Muscle layer of duodenum (tissue), 2 donors: ENCODE results near the gene SETDB1.

Experiments used
- H3K27ac ChIP-seq: one replicate; pipeline ENCODE4 v1.7.0; 2013; ENCODE audit warnings: mild to moderate bottlenecking, low read length
- H3K27me3 ChIP-seq: one replicate; pipeline ENCODE4 v1.7.0; 2013; ENCODE audit warnings: low read depth, mild to moderate bottlenecking, control low read depth, low read length
- H3K36me3 ChIP-seq, 2 donors: one replicate each; pipeline ENCODE4 v1.7.0; 2013; ENCODE audit warnings: low read length in 2 of 2, control low read depth in 1 of 2, mild to moderate bottlenecking in 1 of 2; ENCODE audit not compliant: insufficient read depth in 2 of 2, control insufficient read depth in 1 of 2
- H3K4me1 ChIP-seq, 2 donors: one replicate each; pipeline ENCODE4 v1.7.0; 2013; ENCODE audit warnings: low read length in 2 of 2, mild to moderate bottlenecking in 2 of 2, control low read depth in 1 of 2, moderate library complexity in 1 of 2; ENCODE audit not compliant: insufficient read depth in 2 of 2, control insufficient read depth in 1 of 2
- H3K4me3 ChIP-seq, 2 donors: one replicate each; pipeline ENCODE4 v1.7.0; 2013; ENCODE audit warnings: low read length in 2 of 2, low read depth in 1 of 2, mild to moderate bottlenecking in 1 of 2
- H3K9me3 ChIP-seq, 2 donors: one replicate each; pipeline ENCODE4 v1.7.0; 2013; ENCODE audit warnings: low read length in 2 of 2, control low read depth in 1 of 2, mild to moderate bottlenecking in 1 of 2; ENCODE audit not compliant: control insufficient read depth in 1 of 2
- donor health status: healthy.

The SETDB1 gene

GRCh38 chr1:151007853-151008243, 81.7 kb downstream of the SETDB1 start:
- peak overlapping the region; percentile 95 for H3K27ac ChIP-seq
- peaks cover 22 to 54% of the 10 kb centered on the region in 2 donors for H3K4me1 ChIP-seq
- peak overlapping the region; percentile 78 to 88 for H3K4me3 ChIP-seq
- H3K27me3 ChIP-seq = no peaks in the 10 kb centered on the region
- H3K9me3 ChIP-seq = no peaks in the 10 kb centered on the region
- H3K36me3 ChIP-seq = peaks cover 0 to 7% of the 10 kb centered on the region in 2 donors

GRCh38 chr1:151008244-151009205, 82.4 kb downstream of the SETDB1 start, which contains the start of gene PRUNE1:
Gene PRUNE1, plus strand, starts transcription at chr1:151008449. Its CDS starts 184 bp downstream, at chr1:151008633.
- peaks cover 0 to 7% of the 10 kb centered on the region in 2 donors for H3K36me3 ChIP-seq
- peak within 1 kb of the TSS; percentile 95 for H3K27ac ChIP-seq
- peaks cover 24 to 51% of the 10 kb centered on the region in 2 donors for H3K4me1 ChIP-seq
- H3K27me3 ChIP-seq = no peaks in the 10 kb centered on the region
- no peaks in the 10 kb centered on the region for H3K9me3 ChIP-seq
- H3K4me3 ChIP-seq = peak within 1 kb of the TSS; percentile 78 to 88

GRCh38 chr1:151009206-151009587, 83.0 kb downstream of the SETDB1 start:
- Histone ChIP-seq H3K27ac (peak overlapping the region; percentile 95), H3K27me3 (no peaks in the 10 kb centered on the region), H3K4me3 (peak overlapping the region; percentile 78 to 88), H3K4me1 (peaks cover 27 to 48% of the 10 kb centered on the region in 2 donors), H3K36me3 (peaks cover 0 to 7% of the 10 kb centered on the region in 2 donors), H3K9me3 (no peaks in the 10 kb centered on the region)

GRCh38 chr1:151009674-151010345, 83.6 kb downstream of the SETDB1 start:
- Histone ChIP-seq H3K27me3 (no peaks in the 10 kb centered on the region), H3K4me3 (peak overlapping the region in 1 of 2 donors; percentile 78), H3K9me3 (no peaks in the 10 kb centered on the region), H3K27ac (peak overlapping the region; percentile 95), H3K4me1 (peaks cover 27 to 45% of the 10 kb centered on the region in 2 donors), H3K36me3 (peaks cover 0 to 7% of the 10 kb centered on the region in 2 donors)

GRCh38 chr1:151010346-151010726, 84.2 kb downstream of the SETDB1 start:
- peaks cover 27 to 39% of the 10 kb centered on the region in 2 donors for H3K4me1 ChIP-seq
- no peaks in the 10 kb centered on the region for H3K27me3 ChIP-seq
- H3K27ac ChIP-seq = no peak overlapping the region
- H3K4me3 ChIP-seq = no peak overlapping the region
- peaks cover 0 to 7% of the 10 kb centered on the region in 2 donors for H3K36me3 ChIP-seq
- no peaks in the 10 kb centered on the region for H3K9me3 ChIP-seq

GRCh38 chr1:151011154-151011850, 85.1 kb downstream of the SETDB1 start:
- Histone ChIP-seq H3K27me3 (no peaks in the 10 kb centered on the region), H3K4me3 (no peak overlapping the region), H3K9me3 (no peaks in the 10 kb centered on the region), H3K4me1 (peaks cover 24 to 38% of the 10 kb centered on the region in 2 donors), H3K36me3 (peaks cover 0 to 7% of the 10 kb centered on the region in 2 donors), H3K27ac (peak overlapping the region; percentile 39)

- Histone ChIP-seq H3K27ac (peak overlapping the region; percentile 28), H3K4me3 (no peak overlapping the region), H3K4me1 (peaks cover 17 to 25% of the 10 kb centered on the region in 2 donors), H3K27me3 (no peaks in the 10 kb centered on the region), H3K9me3 (no peaks in the 10 kb centered on the region), H3K36me3 (peaks cover 2 to 10% of the 10 kb centered on the region in 2 donors)
Measured at GRCh38 chr1:151012684-151013471, 86.7 kb downstream of the SETDB1 start.

- Histone ChIP-seq H3K4me3 (no peak overlapping the region), H3K27ac (peak overlapping the region; percentile 28), H3K36me3 (peaks cover 7 to 13% of the 10 kb centered on the region in 2 donors), H3K4me1 (peaks cover 15 to 25% of the 10 kb centered on the region in 2 donors), H3K9me3 (no peaks in the 10 kb centered on the region), H3K27me3 (no peaks in the 10 kb centered on the region)
Measured at GRCh38 chr1:151013518-151013917, 87.4 kb downstream of the SETDB1 start.
